Breast epithelium (tissue), 3 donors: ENCODE measurements around the gene FTO.

Experiments used
- CTCF ChIP-seq, 3 donors: fragments of 450-650 bp; IDR thresholded peaks; one replicate each; pipeline ENCODE4 v1.5.1; 2016 to 2017; ENCODE audit warnings: antibody characterized with exemption in 3 of 3, mild to moderate bottlenecking in 3 of 3, moderate library complexity in 3 of 3
- POLR2A ChIP-seq: fragments of 450-650 bp; IDR thresholded peaks from one replicate; pipeline ENCODE4 v1.6.1; 2016; ENCODE audit warnings: antibody characterized with exemption, mild to moderate bottlenecking, moderate library complexity
- POLR2AphosphoS5 ChIP-seq, 3 donors: sonication (generic); formaldehyde crosslinking; IDR thresholded peaks; one replicate each; pipeline ENCODE4 v1.6.1; 2017; ENCODE audit warnings: antibody characterized with exemption in 3 of 3

GRCh38 chr16:54173490-54173889 lies 469.5 kb downstream of the FTO start:
- TF ChIP-seq POLR2AphosphoS5 (IDR thresholded peaks at IDR 0.05) (no peak), POLR2A (no peak), CTCF (IDR thresholded peaks at IDR 0.05) (no peak)
